Upper lobe of left lung (tissue), 6 donors: ENCODE measurements around the gene ZBTB22. TPM values are rescaled to one million over a fixed set of nuclear protein-coding genes. Genes with fewer than 3 reads are reported as not detected.

Experiments
- ATAC-seq, 2 donors: fragments of 200-7000 bp; cut with Tn5 transposase; one replicate each; pipeline ENCODE4 v1.9.1; 2022; ENCODE audit warnings: mild to moderate bottlenecking in 2 of 2, moderate library complexity in 2 of 2; ENCODE audit not compliant: low FRiP score in 2 of 2
- DNase-seq, 2 donors: peaks; one replicate each; pipeline ENCODE4 v3.0.0-alpha.2; 2019 to 2020
- H3K27ac ChIP-seq, 4 donors: fragments of 200-600 bp; sonication (generic); one replicate each; pipeline ENCODE4 v1.5.1; 2016 to 2019
- H3K27me3 ChIP-seq, 4 donors: fragments of 200-600 bp; sonication (generic); one replicate each; pipeline ENCODE4 v1.5.1; 2017 to 2019
- H3K36me3 ChIP-seq, 4 donors: fragments of 200-600 bp; sonication (generic); one replicate each; pipeline ENCODE4 v1.5.1; 2016 to 2019
- H3K4me1 ChIP-seq, 4 donors: fragments of 200-600 bp; sonication (generic); one replicate each; pipeline ENCODE4 v1.5.1; 2018 to 2019
- H3K4me3 ChIP-seq, 4 donors: fragments of 200-600 bp; sonication (generic); one replicate each; pipeline ENCODE4 v1.5.1; 2017 to 2019; ENCODE audit warnings: mild to moderate bottlenecking in 2 of 4, moderate library complexity in 1 of 4
- H3K9me3 ChIP-seq, 4 donors: fragments of 200-600 bp; sonication (generic); one replicate each; pipeline ENCODE4 v1.5.1; 2018 to 2019
- CTCF ChIP-seq, 6 experiments: fragments of 450-650 bp in 4 of 6; fragments of 200-600 bp in 2 of 6; sonication (generic) in 2 of 6; IDR thresholded peaks; one replicate each; pipeline ENCODE4 v1.5.1; 2016 to 2019; ENCODE audit warnings: antibody characterized with exemption in 6 of 6
- EP300 ChIP-seq, 4 donors: sonication (generic); formaldehyde crosslinking; IDR thresholded peaks; one replicate each; pipeline ENCODE4 v1.5.1; 2017; ENCODE audit warnings: antibody characterized with exemption in 4 of 4, control low read depth in 2 of 4
- POLR2A ChIP-seq, 4 donors: fragments of 450-650 bp; IDR thresholded peaks; one replicate each; pipeline ENCODE4 v1.5.1; 2016 to 2017; ENCODE audit warnings: antibody characterized with exemption in 4 of 4, mild to moderate bottlenecking in 2 of 4
- POLR2AphosphoS5 ChIP-seq, 2 donors: sonication (generic); formaldehyde crosslinking; IDR thresholded peaks; one replicate each; pipeline ENCODE4 v1.5.1; 2017; ENCODE audit warnings: antibody characterized with exemption in 2 of 2
- WGBS, 2 donors: methylation state at CpG; one replicate each; pipeline ENCODE4 v1.1.5; 2017 to 2018; 5-methylcytosine and 5-hydroxymethylcytosine counted together
- total RNA-seq, 6 donors: library from RNA; depleted of rRNA in 4 of 6; stranded (reverse); fragments of >200 nt in 4 of 6; gene quantifications; one replicate each; pipeline versions ENCODE4 v1.1.0 to v1.2.1, GENCODE V29; 2016 to 2021
- donor health status: DM: no; HTN: no; CAD: no; lungs with moderate emphysema.
- donor health status: DM: no; HTN: yes; CAD: no; lungs with severe emphysema.

Gene ZBTB22
- total RNA-seq, 6 donors from 2014 or later, result 24.2 to 32.5 (median 28.2) TPM

GRCh38 chr6:33333666-33334065 lies 16.1 kb upstream of the ZBTB22 start:
- ATAC-seq (no peak), DNase-seq (no peak)
- no peaks in the 10 kb centered on the region for H3K9me3 ChIP-seq
- no peak overlapping the region for H3K27ac ChIP-seq
- 85 to 93% methylated on average over 4 of the region's 4 CpGs for WGBS, 2 donors
- no peaks in the 10 kb centered on the region for H3K27me3 ChIP-seq
- TF ChIP-seq CTCF (IDR thresholded peaks at IDR 0.05) (no peak), POLR2A (IDR thresholded peaks at IDR 0.05) (no peak), POLR2AphosphoS5 (IDR thresholded peaks at IDR 0.05) (no peak), EP300 (IDR thresholded peaks at IDR 0.05) (no peak)
- no peaks in the 10 kb centered on the region for H3K4me1 ChIP-seq
- no peaks in the 10 kb centered on the region for H3K36me3 ChIP-seq
- no peak overlapping the region for H3K4me3 ChIP-seq

DNA sequence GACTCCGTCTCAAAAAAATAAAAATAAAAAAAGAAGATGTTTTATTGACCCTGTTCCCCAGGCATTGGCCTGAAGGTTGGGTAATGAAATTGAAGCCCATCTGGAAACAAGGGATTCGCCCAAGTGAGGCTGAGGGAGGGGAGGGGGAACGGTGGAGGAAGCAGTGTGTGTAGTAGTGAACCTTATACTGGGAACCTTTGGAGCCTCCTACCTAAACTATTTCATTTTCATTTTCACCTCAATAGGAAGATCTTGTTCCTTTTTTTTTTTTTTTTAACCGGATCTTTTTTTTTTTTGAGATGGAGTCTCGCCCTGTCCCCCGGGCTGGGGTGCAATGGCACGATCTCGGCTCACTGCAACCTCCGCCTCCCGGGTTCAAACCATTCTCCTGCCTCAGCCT lies 13.2 kb upstream of the ZBTB22 start:
- no peak overlapping the region for H3K27ac ChIP-seq
- no peak for DNase-seq
- TF ChIP-seq POLR2A (IDR thresholded peaks at IDR 0.05), result no peak
- no peaks in the 10 kb centered on the region for H3K36me3 ChIP-seq
- no peaks in the 10 kb centered on the region for H3K27me3 ChIP-seq
- WGBS, 2 donors, result 78 to 87% methylated on average over 10 of the region's 10 CpGs
- no peaks in the 10 kb centered on the region for H3K9me3 ChIP-seq
- ATAC-seq, result no peak
- H3K4me1 ChIP-seq, result no peaks in the 10 kb centered on the region
- no peak overlapping the region for H3K4me3 ChIP-seq

- Histone ChIP-seq H3K27me3 (no peaks in the 10 kb centered on the region), H3K36me3 (no peaks in the 10 kb centered on the region), H3K4me1 (peaks cover under 1 to 3% (median 1%) of the 10 kb centered on the region in 4 donors), H3K4me3 (no peak overlapping the region), H3K9me3 (no peaks in the 10 kb centered on the region), H3K27ac (no peak overlapping the region)
- ATAC-seq (no peak), DNase-seq (no peak)
- no peak for TF ChIP-seq POLR2AphosphoS5 (IDR thresholded peaks at IDR 0.05)
- no peak for TF ChIP-seq POLR2A (IDR thresholded peaks at IDR 0.05)
- TF ChIP-seq CTCF (IDR thresholded peaks at IDR 0.05), result no peak
- TF ChIP-seq EP300 (IDR thresholded peaks at IDR 0.05), result no peak
- WGBS, 2 donors, result 47 to 80% methylated on average over 5 of the region's 5 CpGs
Observed at GRCh38 chr6:33329058-33329457, 11.5 kb upstream of the ZBTB22 start.

- DNase-seq, result no peak
- Histone ChIP-seq H3K9me3 (no peaks in the 10 kb centered on the region), H3K4me3 (peak overlapping the region in 3 of 4 donors; percentile 86 to 89 (median 88)), H3K27me3 (no peaks in the 10 kb centered on the region), H3K4me1 (peaks cover 32 to 38% (median 34%) of the 10 kb centered on the region in 4 donors), H3K36me3 (peaks cover 7 to 24% (median 23%) of the 10 kb centered on the region in 4 donors), H3K27ac (peak overlapping the region in 3 of 4 donors; percentile 92 to 97 (median 95))
- TF ChIP-seq EP300 (IDR thresholded peaks at IDR 0.05) (no peak), CTCF (IDR thresholded peaks at IDR 0.05) (no peak), POLR2AphosphoS5 (IDR thresholded peaks at IDR 0.05) (no peak), POLR2A (IDR thresholded peaks at IDR 0.05) (no peak)
- 22% methylated on average over 7 of the region's 7 CpGs for WGBS, 2 donors
- ATAC-seq, result no peak
Observed at GRCh38 chr6:33324125-33324524, 6.6 kb upstream of the ZBTB22 start.

GRCh38 chr6:33323623-33323948 lies 6.0 kb upstream of the ZBTB22 start:
- Histone ChIP-seq H3K36me3 (peaks cover 7 to 30% (median 28%) of the 10 kb centered on the region in 4 donors), H3K27ac (peak overlapping the region; percentile 85 to 97 (median 94)), H3K9me3 (no peaks in the 10 kb centered on the region), H3K4me1 (peaks cover 36 to 43% (median 40%) of the 10 kb centered on the region in 4 donors), H3K4me3 (peak overlapping the region; percentile 44 to 89 (median 87)), H3K27me3 (no peaks in the 10 kb centered on the region)
- no peak for TF ChIP-seq POLR2A (IDR thresholded peaks at IDR 0.05)
- TF ChIP-seq POLR2AphosphoS5 (IDR thresholded peaks at IDR 0.05), result no peak
- TF ChIP-seq EP300 (IDR thresholded peaks at IDR 0.05), result no peak
- TF ChIP-seq CTCF (IDR thresholded peaks at IDR 0.05), result no peak
- WGBS, 2 donors, result 1 to 4% methylated on average over 12 of the region's 12 CpGs
- no peak for ATAC-seq
- DNase-seq, result no peak
